SK-N-SH treated with all-trans-retinoic acid at 6 μM for 48 hours (cell line): ENCODE measurements around the gene DNASE1L3.

Source experiments
- ATAC-seq: fragments of 200-7000 bp; cut with Tn5 transposase; 3 replicates; pipeline ENCODE4 v1.9.1; 2020; ENCODE audit warnings: mild to moderate bottlenecking, moderate library complexity
- ARNTL ChIP-seq: fragments of 450-650 bp; formaldehyde crosslinking; IDR thresholded peaks from 2 replicates; pipeline ENCODE4 v1.5.0; 2020; ENCODE audit warnings: low read depth, mild to moderate bottlenecking, moderate library complexity, borderline replicate concordance
- BACH2 ChIP-seq: fragments of 250-450 bp; sonication (Bioruptor Pico); IDR thresholded peaks from 2 replicates; pipeline ENCODE4 v1.9.0; 2021; ENCODE audit warnings: mild to moderate bottlenecking, borderline replicate concordance
- CREB5 ChIP-seq: fragments of 250-450 bp; sonication (Bioruptor Pico); IDR thresholded peaks from 2 replicates; pipeline ENCODE4 v1.5.1; 2020; ENCODE audit warnings: low read depth, mild to moderate bottlenecking, moderate library complexity
- CSRNP3 ChIP-seq: fragments of 250-450 bp; sonication (Bioruptor Pico); IDR thresholded peaks from 2 replicates; pipeline ENCODE4 v1.5.1; 2021; ENCODE audit warnings: mild to moderate bottlenecking, moderate library complexity
- ESRRG ChIP-seq: fragments of 250-450 bp; sonication (Bioruptor Pico); IDR thresholded peaks from 2 replicates; pipeline ENCODE4 v1.6.1; 2021; ENCODE audit warnings: mild to moderate bottlenecking
- ISL1 ChIP-seq: fragments of 250-450 bp; sonication (Bioruptor Pico); IDR thresholded peaks from 2 replicates; pipeline ENCODE4 v2.1.2; 2022; ENCODE audit warnings: mild to moderate bottlenecking, moderate library complexity
- PATZ1 ChIP-seq: fragments of 250-450 bp; sonication (Bioruptor Pico); IDR thresholded peaks from 2 replicates; pipeline ENCODE4 v1.8.0; 2020; ENCODE audit warnings: mild to moderate bottlenecking, moderate library complexity, borderline replicate concordance
- POU6F1 ChIP-seq: fragments of 250-450 bp; sonication (Bioruptor Pico); IDR thresholded peaks from 2 replicates; pipeline ENCODE4 v1.8.0; 2021; ENCODE audit warnings: low read depth, mild to moderate bottlenecking, moderate library complexity, borderline replicate concordance
- PPARA ChIP-seq: fragments of 250-450 bp; sonication (Bioruptor Pico); IDR thresholded peaks from 2 replicates; pipeline ENCODE4 v1.5.0; 2020; ENCODE audit warnings: mild to moderate bottlenecking, borderline replicate concordance
- RARB ChIP-seq: fragments of 250-450 bp; sonication (Bioruptor Pico); IDR thresholded peaks from 2 replicates; pipeline ENCODE4 v1.8.0; 2021; ENCODE audit warnings: mild to moderate bottlenecking, moderate library complexity
- SNAI2 ChIP-seq: fragments of 250-450 bp; sonication (Bioruptor Pico); IDR thresholded peaks from 2 replicates; pipeline ENCODE4 v1.5.0; 2020; ENCODE audit warnings: mild to moderate bottlenecking, moderate library complexity
- TCF4 ChIP-seq: fragments of 250-450 bp; sonication (Bioruptor Pico); IDR thresholded peaks from 2 replicates; pipeline ENCODE4 v1.8.0; 2021; ENCODE audit warnings: mild to moderate bottlenecking, moderate library complexity, borderline replicate concordance
- TOX ChIP-seq: fragments of 250-450 bp; sonication (Bioruptor Pico); IDR thresholded peaks from 2 replicates; pipeline ENCODE4 v1.8.0; 2021; ENCODE audit warnings: mild to moderate bottlenecking, moderate library complexity, borderline replicate concordance
- TSHZ2 ChIP-seq: fragments of 250-450 bp; sonication (Bioruptor Pico); IDR thresholded peaks from 2 replicates; pipeline ENCODE4 v1.5.0; 2020; ENCODE audit warnings: mild to moderate bottlenecking, moderate library complexity
- ZC3H10 ChIP-seq: fragments of 250-450 bp; sonication (Bioruptor Pico); IDR thresholded peaks from 2 replicates; pipeline ENCODE4 v1.5.1; 2021; ENCODE audit warnings: mild to moderate bottlenecking, moderate library complexity
- ZFP3 ChIP-seq: fragments of 250-450 bp; sonication (Bioruptor Pico); IDR thresholded peaks from 2 replicates; pipeline ENCODE4 v1.5.0; 2020; ENCODE audit warnings: mild to moderate bottlenecking, moderate library complexity
- ZNF565 ChIP-seq: fragments of 450-650 bp; formaldehyde crosslinking; conservative IDR thresholded peaks from 2 replicates; pipeline ENCODE4 v1.5.0; 2020; ENCODE audit warnings: low read depth, mild to moderate bottlenecking, moderate library complexity
- ZNF70 ChIP-seq: fragments of 450-650 bp; formaldehyde crosslinking; IDR thresholded peaks from 2 replicates; pipeline ENCODE4 v1.5.0; 2020; ENCODE audit warnings: mild to moderate bottlenecking, moderate library complexity
- ZNF8 ChIP-seq: fragments of 450-650 bp; formaldehyde crosslinking; IDR thresholded peaks from 2 replicates; pipeline ENCODE4 v1.5.0; 2020; ENCODE audit warnings: mild to moderate bottlenecking, moderate library complexity

Gene DNASE1L3

GRCh38 chr3:58191361-58191991 lies 19.3 kb downstream of the DNASE1L3 start:
- TF ChIP-seq ZNF565 (no peak), CREB5 (CRISPR knock-in tag) (no peak), PPARA (CRISPR knock-in tag) (no peak), TSHZ2 (CRISPR knock-in tag) (no peak), PATZ1 (CRISPR knock-in tag) (no peak), ARNTL (no peak), SNAI2 (no peak), TCF4 (CRISPR knock-in tag) (no peak), ISL1 (no peak), ZFP3 (CRISPR knock-in tag) (no peak), ZC3H10 (no peak), POU6F1 (CRISPR knock-in tag) (no peak), BACH2 (no peak), ESRRG (CRISPR knock-in tag) (no peak), ZNF70 (CRISPR knock-in tag) (no peak), ZNF8 (CRISPR knock-in tag) (no peak), TOX (CRISPR knock-in tag) (no peak)
- TF ChIP-seq, all 23 proteins: peak for 0
- no peak for ATAC-seq

- no peak for ATAC-seq
- TF ChIP-seq TOX (CRISPR knock-in tag) (no peak), ZFP3 (CRISPR knock-in tag) (no peak), ZC3H10 (no peak), BACH2 (no peak), RARB (CRISPR knock-in tag) (no peak), POU6F1 (CRISPR knock-in tag) (no peak), TCF4 (CRISPR knock-in tag) (no peak), CREB5 (CRISPR knock-in tag) (no peak), ARNTL (no peak), CSRNP3 (CRISPR knock-in tag) (no peak)
Measured at GRCh38 chr3:58190882-58191281, 19.9 kb downstream of the DNASE1L3 start.
